GM11168 (cell line): ENCODE data around the gene PPM1H.
"Not testable (repeated sequence)": the region's sequence is repeated elsewhere in the genome, so short reads cannot be mapped to it uniquely, and the experiment has no call there.

Experiments
- in situ Hi-C: fragments of 300-500 bp; cut with MboI; formaldehyde crosslinking; loops from one replicate; pipeline ENCODE4 v1.12.0; 2022; ENCODE audit warnings: low sequenced_read_pairs; ENCODE audit not compliant: unreplicated experiment

The PPM1H gene

GRCh38 chr12:62910549-62911169, 24.3 kb downstream of the PPM1H start:
- in situ Hi-C loops, result no loop called here

GRCh38 chr12:62909340-62909739, 25.6 kb downstream of the PPM1H start:
- in situ Hi-C loops, result no loop called here

- in situ Hi-C loops, result no loop called here
Measured at GRCh38 chr12:62908674-62909073, 26.3 kb downstream of the PPM1H start.

- in situ Hi-C loops, result no loop called here
Measured at GRCh38 chr12:62907561-62907960, 27.4 kb downstream of the PPM1H start.

- in situ Hi-C loops, result no loop called here
Measured at GRCh38 chr12:62907078-62907477, 27.9 kb downstream of the PPM1H start.

GRCh38 chr12:62903151-62903550, 31.8 kb downstream of the PPM1H start:
- in situ Hi-C loops, result no loop called here

GRCh38 chr12:62900686-62901272, 34.2 kb downstream of the PPM1H start:
- in situ Hi-C loops, result no loop called here

GRCh38 chr12:62899568-62900390, 35.2 kb downstream of the PPM1H start:
- in situ Hi-C loops, result no loop called here

GRCh38 chr12:62898526-62898925, 36.4 kb downstream of the PPM1H start:
- in situ Hi-C loops, result no loop called here

GRCh38 chr12:62895351-62895877, 39.5 kb downstream of the PPM1H start:
- in situ Hi-C loops, result no loop called here

GRCh38 chr12:62893276-62893675, 41.7 kb downstream of the PPM1H start:
- in situ Hi-C loops, result no loop called here

GRCh38 chr12:62891805-62892549, 43.0 kb downstream of the PPM1H start:
- in situ Hi-C loops, result no loop called here

- in situ Hi-C loops, result no loop called here
Measured at GRCh38 chr12:62888454-62889110, 46.4 kb downstream of the PPM1H start.

- in situ Hi-C loops, result no loop called here
Measured at GRCh38 chr12:62886796-62887195, 48.2 kb downstream of the PPM1H start.

- in situ Hi-C loops, result no loop called here
Measured at GRCh38 chr12:62885242-62885641, 49.7 kb downstream of the PPM1H start.

GRCh38 chr12:62884832-62885231, 50.1 kb downstream of the PPM1H start:
- in situ Hi-C loops, result not testable (repeated sequence)

GRCh38 chr12:62882696-62883095, 52.3 kb downstream of the PPM1H start:
- in situ Hi-C loops, result no loop called here

- in situ Hi-C loops, result no loop called here
Measured at GRCh38 chr12:62882140-62882539, 52.8 kb downstream of the PPM1H start.

- in situ Hi-C loops, result no loop called here
Measured at GRCh38 chr12:62879691-62880090, 55.3 kb downstream of the PPM1H start.

- in situ Hi-C loops, result not testable (repeated sequence)
Measured at GRCh38 chr12:62879228-62879627, 55.7 kb downstream of the PPM1H start.
